ENCODE data around the gene NOX5.

NOX5 gene

GRCh38 chr15:69016021-69016595 lies 1.6 kb downstream of the NOX5 start:
- no peak for TF ChIP-seq CTCF (IDR thresholded peaks at IDR 0.05; ENCODE audit: low read length, missing control alignments)
- DNase-seq (ENCODE audit: low read depth): no peak
- H3K4me3 ChIP-seq (replicated peaks; ENCODE audit: low read depth, low read length): no peak overlapping the region

- H3K4me3 ChIP-seq (replicated peaks; ENCODE audit: low read depth, low read length): no peak overlapping the region
- no peak for TF ChIP-seq CTCF (IDR thresholded peaks at IDR 0.05; ENCODE audit: low read length, missing control alignments)
- DNase-seq (ENCODE audit: low read depth): no peak
Observed at GRCh38 chr15:69017978-69018377, 3.5 kb downstream of the NOX5 start.

GRCh38 chr15:69018951-69019350 lies 4.5 kb downstream of the NOX5 start:
- no peak overlapping the region for H3K4me3 ChIP-seq (replicated peaks; ENCODE audit: low read depth, low read length)
- DNase-seq (ENCODE audit: low read depth): no peak
- no peak for TF ChIP-seq CTCF (IDR thresholded peaks at IDR 0.05; ENCODE audit: low read length, missing control alignments)

- TF ChIP-seq CTCF (IDR thresholded peaks at IDR 0.05; ENCODE audit: low read length, missing control alignments): no peak
- no peak overlapping the region for H3K4me3 ChIP-seq (replicated peaks; ENCODE audit: low read depth, low read length)
- no peak for DNase-seq (ENCODE audit: low read depth)
Observed at GRCh38 chr15:69021895-69022294, 7.4 kb downstream of the NOX5 start.

GRCh38 chr15:69025320-69025719 lies 10.8 kb downstream of the NOX5 start:
- H3K4me3 ChIP-seq (replicated peaks; ENCODE audit: low read depth, low read length): no peak overlapping the region
- DNase-seq (ENCODE audit: low read depth): no peak
- no peak for TF ChIP-seq CTCF (IDR thresholded peaks at IDR 0.05; ENCODE audit: low read length, missing control alignments)

GRCh38 chr15:69026355-69026754 lies 11.9 kb downstream of the NOX5 start:
- H3K4me3 ChIP-seq (replicated peaks; ENCODE audit: low read depth, low read length): no peak overlapping the region
- DNase-seq (ENCODE audit: low read depth): no peak
- TF ChIP-seq CTCF (IDR thresholded peaks at IDR 0.05; ENCODE audit: low read length, missing control alignments): no peak

GRCh38 chr15:69027976-69028518 lies 13.6 kb downstream of the NOX5 start:
- no peak overlapping the region for H3K4me3 ChIP-seq (replicated peaks; ENCODE audit: low read depth, low read length)
- DNase-seq (ENCODE audit: low read depth): no peak
- TF ChIP-seq CTCF (IDR thresholded peaks at IDR 0.05; ENCODE audit: low read length, missing control alignments): no peak
